IPS DF 6.9 (cell line): ENCODE results near the gene PDIA2.
"Not testable (repeated sequence)": the region's sequence is repeated elsewhere in the genome, so short reads cannot be mapped to it uniquely, and the experiment has no call there.

Experiments
- DNase-seq: peaks from one replicate; pipeline ENCODE4 v3.0.0-alpha.2; 2013; ENCODE audit warnings: low read depth, low spot score
- H3K27ac ChIP-seq: one replicate; pipeline ENCODE4 v1.5.1; 2013; ENCODE audit warnings: low read length, control low read depth
- H3K27me3 ChIP-seq: 2 replicates; pipeline ENCODE4 v1.6.1; 2013; ENCODE audit warnings: mild to moderate bottlenecking, low read length; ENCODE audit not compliant: control insufficient read depth, insufficient read depth
- H3K36me3 ChIP-seq: 2 replicates; pipeline ENCODE4 v1.6.1; 2013; ENCODE audit warnings: low read length; ENCODE audit not compliant: control insufficient read depth, insufficient read depth
- H3K4me1 ChIP-seq: 2 replicates; pipeline ENCODE4 v1.6.1; 2013; ENCODE audit warnings: low read length; ENCODE audit not compliant: control insufficient read depth, insufficient read depth
- H3K4me3 ChIP-seq: 2 replicates; pipeline ENCODE4 v1.5.1; 2013; ENCODE audit warnings: mild to moderate bottlenecking, low read length
- H3K9me3 ChIP-seq: 2 replicates; pipeline ENCODE4 v1.6.1; 2013; ENCODE audit warnings: low read length, inconsistent platforms; ENCODE audit not compliant: control insufficient read depth, insufficient read depth
- WGBS: extraction: QIAGEN DNeasy Blood & Tissue Kit; methylation state at CpG from one replicate; pipeline ENCODE4 v1.1.7; 2013; ENCODE audit warnings: mixed read lengths, missing lambda C conversion rate; ENCODE audit not compliant: insufficient read length, insufficient coverage; 5-methylcytosine and 5-hydroxymethylcytosine counted together

Gene PDIA2

DNA sequence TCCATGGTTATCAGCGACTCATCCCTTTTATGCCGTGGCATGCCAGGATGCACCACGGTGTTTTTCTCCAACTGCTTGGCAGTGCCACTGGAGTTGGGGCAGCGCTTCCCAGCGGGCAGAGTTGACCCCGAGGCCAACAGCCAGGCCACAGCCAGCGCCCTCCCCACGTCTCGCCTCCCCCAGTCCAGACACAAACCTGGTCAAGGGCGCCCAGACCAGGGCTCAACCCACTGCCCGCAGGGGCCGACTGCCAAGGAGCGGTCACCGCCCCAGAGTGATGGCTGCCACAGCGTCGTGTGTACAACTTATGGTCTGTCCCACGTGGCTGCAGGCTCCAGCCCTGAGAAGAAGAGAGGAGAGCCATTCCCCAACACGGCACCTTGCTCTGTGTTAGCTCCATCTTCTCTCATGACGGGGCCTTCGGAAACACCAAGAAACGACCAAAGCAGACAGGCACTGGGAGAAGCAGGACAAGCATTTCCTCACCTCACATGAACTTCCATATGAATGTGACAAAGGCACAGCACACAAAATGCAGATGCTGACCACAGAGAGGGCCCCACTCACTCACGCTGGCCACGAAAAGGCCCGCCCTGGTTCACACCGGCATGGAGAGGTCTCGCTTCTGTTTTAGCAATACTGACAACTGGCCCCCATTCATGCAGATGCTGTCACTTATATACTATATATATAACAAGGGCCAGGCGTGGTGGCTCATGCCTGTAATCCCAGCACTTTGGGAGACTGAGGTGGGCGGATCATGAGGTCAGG is 42.6 kb downstream of the PDIA2 start:
- Histone ChIP-seq H3K36me3 (no peaks in the 10 kb centered on the region), H3K9me3 (no peaks in the 10 kb centered on the region), H3K27ac (no peak overlapping the region), H3K4me3 (no peak overlapping the region), H3K27me3 (no peaks in the 10 kb centered on the region), H3K4me1 (no peaks in the 10 kb centered on the region)
- WGBS: no CpG with 5 or more reads among the region's 28 CpGs
- DNase-seq: no peak

DNA sequence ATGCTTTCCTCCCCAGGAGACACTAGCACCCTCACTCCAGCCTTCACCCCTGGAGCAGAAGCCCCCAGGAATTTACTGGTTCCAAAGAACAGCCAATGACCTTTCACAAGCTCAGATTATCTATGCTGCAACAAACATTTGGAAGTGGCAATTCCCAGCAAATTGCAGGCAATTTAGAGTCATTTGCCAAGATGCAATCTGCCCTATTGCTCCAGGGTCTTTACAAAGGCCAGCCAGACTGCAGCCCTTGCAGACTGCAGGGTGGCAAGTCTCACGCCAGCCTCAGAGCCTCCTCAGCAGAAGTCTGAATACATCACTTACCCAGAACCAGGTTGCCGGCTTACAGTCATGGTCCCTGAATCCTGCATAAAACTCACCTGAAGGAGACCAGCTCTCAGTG is 47.8 kb downstream of the PDIA2 start:
- Histone ChIP-seq H3K9me3 (no peaks in the 10 kb centered on the region), H3K27ac (no peak overlapping the region), H3K27me3 (no peaks in the 10 kb centered on the region), H3K4me1 (no peaks in the 10 kb centered on the region), H3K4me3 (no peak overlapping the region), H3K36me3 (no peaks in the 10 kb centered on the region)
- WGBS: no CpG with 5 or more reads among the region's 2 CpGs
- DNase-seq: no peak

- DNase-seq, H3K4me3 ChIP-seq, H3K9me3 ChIP-seq, H3K27ac ChIP-seq, H3K36me3 ChIP-seq, H3K27me3 ChIP-seq, H3K4me1 ChIP-seq: not testable (repeated sequence)
- no CpG with 5 or more reads among the region's 6 CpGs for WGBS
Measured at GRCh38 chr16:331181-331814, 48.3 kb downstream of the PDIA2 start.

GRCh38 chr16:333406-334094 is 50.6 kb downstream of the PDIA2 start:
- no peaks in the 10 kb centered on the region for H3K9me3 ChIP-seq
- WGBS: no CpG with 5 or more reads among the region's 6 CpGs
- H3K4me1 ChIP-seq: no peaks in the 10 kb centered on the region

DNA sequence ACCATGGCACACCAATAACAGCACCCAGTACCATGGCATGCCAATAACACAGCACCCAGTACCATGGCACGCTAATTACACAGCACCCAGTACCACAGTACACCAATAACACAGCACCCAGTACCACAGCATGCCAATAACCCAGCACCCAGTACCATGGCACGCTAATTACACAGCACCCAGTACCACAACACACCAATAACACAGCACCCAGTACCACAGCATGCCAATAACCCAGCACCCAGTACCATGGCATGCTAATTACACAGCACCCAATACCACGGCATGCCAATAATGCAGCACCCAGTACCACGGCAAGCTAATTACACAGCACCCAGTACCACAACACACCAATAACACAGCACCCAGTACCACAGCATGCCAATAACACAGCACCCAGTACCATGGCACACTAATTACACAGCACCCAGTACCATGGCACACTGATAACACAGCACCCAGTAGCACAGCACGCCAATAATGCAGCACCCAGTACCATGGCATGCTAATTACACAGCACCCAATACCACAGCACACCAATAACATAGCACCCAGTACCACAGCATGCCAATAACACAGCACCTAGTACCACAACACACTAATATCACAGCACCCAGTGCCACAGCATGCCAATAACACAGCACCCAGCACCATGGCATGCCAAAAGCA is 51.3 kb downstream of the PDIA2 start:
- not testable (repeated sequence) for H3K36me3 ChIP-seq, H3K4me3 ChIP-seq, H3K4me1 ChIP-seq, H3K27ac ChIP-seq, H3K27me3 ChIP-seq, H3K9me3 ChIP-seq, DNase-seq
- WGBS: no CpG with 5 or more reads among the region's 5 CpGs

More at GRCh38 chr16:333406-334094, 50.6 kb downstream of the PDIA2 start:
- Histone ChIP-seq H3K27ac (no peak overlapping the region), H3K36me3 (peaks cover 3% of the 10 kb centered on the region; the same call in 1 of the 2 replicates), H3K27me3 (no peaks in the 10 kb centered on the region), H3K4me3 (no peak overlapping the region)
- DNase-seq: no peak

GRCh38 chr16:334861-335632 is 52.1 kb downstream of the PDIA2 start:
- not testable (repeated sequence) for H3K27ac ChIP-seq, H3K4me1 ChIP-seq, DNase-seq, H3K4me3 ChIP-seq, H3K9me3 ChIP-seq, H3K27me3 ChIP-seq, H3K36me3 ChIP-seq
- no CpG with 5 or more reads among the region's 11 CpGs for WGBS

DNA sequence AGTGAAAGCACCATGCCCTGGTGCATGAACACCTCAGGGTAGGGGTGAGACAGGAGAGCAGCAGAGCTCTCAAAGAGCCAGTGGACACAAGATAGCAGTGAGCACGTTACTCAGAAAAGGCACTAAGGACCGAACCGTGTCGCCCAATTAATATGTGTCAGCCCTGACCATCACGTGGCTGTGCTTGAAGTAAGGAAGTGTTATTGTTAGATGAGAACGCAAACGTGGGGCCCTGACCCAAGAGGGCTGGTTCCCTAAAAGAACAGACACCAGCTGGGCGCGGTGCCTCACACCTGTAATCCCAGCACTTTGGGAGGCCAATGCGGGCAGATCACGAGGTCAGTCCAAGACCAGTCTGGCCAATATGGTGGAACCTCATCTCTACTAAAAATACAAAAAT is 53.3 kb downstream of the PDIA2 start:
- Histone ChIP-seq H3K4me3 (no peak overlapping the region), H3K27me3 (no peaks in the 10 kb centered on the region), H3K27ac (no peak overlapping the region), H3K36me3 (peaks cover 3% of the 10 kb centered on the region; the same call in 1 of the 2 replicates), H3K4me1 (no peaks in the 10 kb centered on the region), H3K9me3 (no peaks in the 10 kb centered on the region)
- DNase-seq: no peak
- no CpG with 5 or more reads among the region's 11 CpGs for WGBS
